H1 (cell line): ENCODE data around the gene MRS2. TPM values are rescaled to one million over a fixed set of nuclear protein-coding genes. Genes with fewer than 3 reads are reported as not detected.

Source experiments
- CTCF ChIA-PET: fragments of 300-600 bp; sonication (Branson Sonifier 250); formaldehyde crosslinking; loops from one replicate; lab custom pipeline; 2021; ENCODE audit not compliant: partially characterized antibody; lab: Charles Lee
- POLR2A ChIA-PET: fragments of 300-600 bp; sonication (Branson Sonifier 250); formaldehyde crosslinking; loops from one replicate; lab custom pipeline; 2021; ENCODE audit warnings: inconsistent platforms; ENCODE audit not compliant: partially characterized antibody; lab: Charles Lee
- DNase-seq, 2 experiments: peaks; one replicate each; pipeline versions ENCODE4 v3.0.0 to v3.0.0-alpha.2; 2010 to 2022; ENCODE audit warnings: low spot score in 2 of 2, low read depth in 1 of 2, mixed read lengths in 1 of 2
- FAIRE-seq: peaks from 2 replicates; lab custom pipeline; 2011; peaks lifted over from hg19 to GRCh38; lab: Jason Lieb, UNC
- H2AFZ ChIP-seq: 2 replicates; pipeline ENCODE4 v1.8.1; 2012; ENCODE audit warnings: low read length, inconsistent platforms
- H2AK5ac ChIP-seq: 2 replicates; pipeline ENCODE4 v1.6.1; 2013; ENCODE audit warnings: low read depth, low read length
- H2BK120ac ChIP-seq: replicated peaks from 2 replicates; pipeline ENCODE3; 2013; ENCODE audit warnings: low read depth, low read length, inconsistent platforms
- H2BK12ac ChIP-seq: 2 replicates; pipeline ENCODE4 v1.6.1; 2013; ENCODE audit warnings: low read depth, low read length
- H2BK15ac ChIP-seq: 2 replicates; pipeline ENCODE4 v1.6.1; 2013; ENCODE audit warnings: low read length
- H2BK20ac ChIP-seq: 2 replicates; pipeline ENCODE4 v1.6.1; 2013; ENCODE audit warnings: low read length
- H2BK5ac ChIP-seq: 2 replicates; pipeline ENCODE4 v1.6.1; 2013; ENCODE audit warnings: low read depth, low read length
- H3K14ac ChIP-seq: 2 replicates; pipeline ENCODE4 v1.6.1; 2013; ENCODE audit warnings: inconsistent platforms; ENCODE audit not compliant: insufficient read length
- H3K18ac ChIP-seq: 2 replicates; pipeline ENCODE4 v1.6.1; 2013; ENCODE audit warnings: low read length; ENCODE audit errors: extremely low read depth
- H3K23ac ChIP-seq: 2 replicates; pipeline ENCODE4 v1.6.1; 2013; ENCODE audit warnings: inconsistent platforms; ENCODE audit not compliant: insufficient read length
- H3K23me2 ChIP-seq: 2 replicates; pipeline ENCODE4 v1.6.1; 2013; ENCODE audit warnings: low read depth, low read length
- H3K27ac ChIP-seq: 2 replicates; pipeline ENCODE4 v1.6.1; 2011; ENCODE audit warnings: low read depth, low read length, inconsistent platforms
- H3K27me3 ChIP-seq, 4 experiments: replicated peaks in 1 of 4; 1 replicate in 1 of 4; 2 replicates in 3 of 4; pipeline versions ENCODE4 v1.6.1 to v1.8.1; 2011 to 2013; ENCODE audit warnings: low read length in 3 of 4, mild to moderate bottlenecking in 3 of 4, inconsistent platforms in 2 of 4, mixed read lengths in 2 of 4, moderate library complexity in 1 of 4; ENCODE audit not compliant: control insufficient read depth in 3 of 4, insufficient read depth in 3 of 4; ENCODE audit errors: extremely low read depth in 1 of 4
- H3K36me3 ChIP-seq, 4 experiments: 2 replicates each; pipeline versions ENCODE4 v1.6.1 to v1.8.1; 2011 to 2013; ENCODE audit warnings: mild to moderate bottlenecking in 4 of 4, low read length in 3 of 4, moderate library complexity in 2 of 4, control low read depth in 1 of 4, inconsistent platforms in 1 of 4; ENCODE audit not compliant: insufficient read depth in 4 of 4, control insufficient read depth in 2 of 4
- H3K4ac ChIP-seq: replicated peaks from 2 replicates; pipeline ENCODE3; 2013; ENCODE audit warnings: low read length, low read depth, mixed read lengths, inconsistent platforms; ENCODE audit not compliant: insufficient read length
- H3K4me1 ChIP-seq, 4 experiments: replicated peaks in 1 of 4; 1 replicate in 1 of 4; 2 replicates in 3 of 4; pipeline versions ENCODE4 v1.6.1 to v1.8.1; 2011 to 2013; ENCODE audit warnings: low read length in 3 of 4, inconsistent platforms in 2 of 4, mixed read lengths in 1 of 4; ENCODE audit not compliant: insufficient read depth in 4 of 4, control insufficient read depth in 3 of 4
- H3K4me2 ChIP-seq, 2 experiments: 2 replicates each; pipeline versions ENCODE4 v1.6.1 to v1.8.1; 2011 to 2013; ENCODE audit warnings: low read depth in 2 of 2, low read length in 2 of 2, control low read depth in 1 of 2, inconsistent platforms in 1 of 2, mild to moderate bottlenecking in 1 of 2; ENCODE audit not compliant: insufficient read depth in 1 of 2
- H3K4me3 ChIP-seq, 4 experiments: fragments of 200-600, 300-600 bp in 1 of 4; sonication (generic), shearing (Covaris generic), sonication (Bioruptor Twin) in 1 of 4; 2 replicates each; pipeline versions ENCODE4 v1.5.1 to v1.8.1; 2011 to 2016; ENCODE audit warnings: low read length in 4 of 4, low read depth in 3 of 4, control low read depth in 2 of 4, inconsistent platforms in 2 of 4, mild to moderate bottlenecking in 2 of 4, mixed read lengths in 1 of 4, moderate library complexity in 1 of 4; ENCODE audit not compliant: insufficient read depth in 2 of 4; ENCODE audit errors: extremely low read depth in 1 of 4
- H3K56ac ChIP-seq: replicated peaks from 2 replicates; pipeline ENCODE3; 2013; ENCODE audit warnings: low read depth, mild to moderate bottlenecking, mixed read lengths, low read length, inconsistent platforms; ENCODE audit not compliant: insufficient read length
- H3K79me1 ChIP-seq: 2 replicates; pipeline ENCODE4 v1.6.1; 2013; ENCODE audit warnings: low read depth, low read length, control low read depth
- H3K79me2 ChIP-seq, 2 experiments: 2 replicates each; pipeline versions ENCODE4 v1.6.1 to v1.8.1; 2012 to 2013; ENCODE audit warnings: low read length in 2 of 2, mild to moderate bottlenecking in 2 of 2, inconsistent platforms in 1 of 2; ENCODE audit not compliant: insufficient read depth in 2 of 2, control insufficient read depth in 1 of 2
- H3K9ac ChIP-seq, 4 experiments: replicated peaks in 1 of 4; 1 replicate in 1 of 4; 2 replicates in 3 of 4; pipeline versions ENCODE4 v1.6.1 to v1.8.1; 2011 to 2013; ENCODE audit warnings: low read depth in 3 of 4, low read length in 3 of 4, control low read depth in 2 of 4, mild to moderate bottlenecking in 2 of 4, moderate library complexity in 2 of 4, inconsistent platforms in 1 of 4; ENCODE audit errors: extremely low read depth in 1 of 4
- H3K9me3 ChIP-seq, 2 experiments: 2 replicates each; pipeline versions ENCODE4 v1.6.1 to v1.8.1; 2012 to 2013; ENCODE audit warnings: mild to moderate bottlenecking in 2 of 2, moderate library complexity in 2 of 2, control low read depth in 1 of 2, inconsistent platforms in 1 of 2, low read depth in 1 of 2, low read length in 1 of 2, mixed read lengths in 1 of 2; ENCODE audit not compliant: insufficient read depth in 2 of 2
- H4K20me1 ChIP-seq, 2 experiments: replicated peaks in 1 of 2; 2 replicates each; pipeline versions ENCODE3 to v1.8.1; 2011 to 2013; ENCODE audit warnings: inconsistent platforms in 2 of 2, low read length in 2 of 2, mild to moderate bottlenecking in 1 of 2; ENCODE audit not compliant: insufficient read depth in 2 of 2, control insufficient read depth in 1 of 2
- H4K5ac ChIP-seq: 2 replicates; pipeline ENCODE4 v1.6.1; 2013; ENCODE audit warnings: low read length, low read depth, mixed read lengths, inconsistent platforms; ENCODE audit not compliant: insufficient read length
- H4K8ac ChIP-seq: 2 replicates; pipeline ENCODE4 v1.8.0; 2013; ENCODE audit warnings: mild to moderate bottlenecking, moderate library complexity, low read length, inconsistent platforms; ENCODE audit not compliant: insufficient read depth; ENCODE audit errors: extremely low read depth
- H4K91ac ChIP-seq: replicated peaks from 2 replicates; pipeline ENCODE3; 2013; ENCODE audit warnings: low read length, mixed read lengths, inconsistent platforms; ENCODE audit not compliant: insufficient read length
- BACH1 ChIP-seq: IDR thresholded peaks from 2 replicates; pipeline ENCODE4 v1.6.1; 2012; ENCODE audit warnings: low read length, improper control_type of control experiment
- BCL11A ChIP-seq, 2 experiments: IDR thresholded peaks; one replicate each; pipeline ENCODE4 v1.6.1; 2011; ENCODE audit warnings: low read depth in 2 of 2, low read length in 2 of 2, mild to moderate bottlenecking in 2 of 2
- CBX5 ChIP-seq: fragments of 300-800, 300-1000 bp; sonication (generic); IDR thresholded peaks from 2 replicates; pipeline ENCODE4 v1.7.1; 2016; ENCODE audit warnings: antibody characterized with exemption, low read length, low read depth
- CHD1 ChIP-seq: IDR thresholded peaks from 2 replicates; pipeline ENCODE4 v1.6.1; 2012; ENCODE audit warnings: low read depth, low read length, improper control_type of control experiment
- EGR1 ChIP-seq: IDR thresholded peaks from 2 replicates; pipeline ENCODE4 v1.6.1; 2011; ENCODE audit warnings: low read depth, low read length, borderline replicate concordance
- FOSL1 ChIP-seq: IDR thresholded peaks from 2 replicates; pipeline ENCODE4 v1.6.1; 2011; ENCODE audit warnings: mild to moderate bottlenecking, low read depth, low read length, moderate library complexity; ENCODE audit not compliant: insufficient read depth
- HDAC2 ChIP-seq, 2 experiments: fragments of 300-600 bp in 1 of 2; sonication (generic) in 1 of 2; IDR thresholded peaks; 2 replicates each; pipeline ENCODE4 v1.6.1; 2011 to 2012; ENCODE audit warnings: low read depth in 2 of 2, low read length in 2 of 2, mild to moderate bottlenecking in 2 of 2, moderate library complexity in 2 of 2, borderline replicate concordance in 1 of 2, inconsistent platforms in 1 of 2
- HDAC6 ChIP-seq: IDR thresholded peaks from one replicate; pipeline ENCODE4 v1.7.1; 2012; ENCODE audit warnings: low read depth, mild to moderate bottlenecking, inconsistent platforms, low read length, moderate library complexity
- JUN ChIP-seq: IDR thresholded peaks from 2 replicates; pipeline ENCODE4 v1.6.1; 2011; ENCODE audit warnings: low read depth, mild to moderate bottlenecking, improper control_type of control experiment, low read length
- JUND ChIP-seq: IDR thresholded peaks from 2 replicates; pipeline ENCODE4 v1.6.1; 2011; ENCODE audit warnings: mild to moderate bottlenecking, improper control_type of control experiment, low read length
- SIRT6 ChIP-seq: IDR thresholded peaks from one replicate; pipeline ENCODE4 v1.7.1; 2012; ENCODE audit warnings: low read length, inconsistent platforms
- SIX5 ChIP-seq: IDR thresholded peaks from 2 replicates; pipeline ENCODE4 v1.6.1; 2011; ENCODE audit warnings: mild to moderate bottlenecking, low read depth, low read length
- SUZ12 ChIP-seq: fragments of 200-600 bp; sonication (generic); IDR thresholded peaks from 2 replicates; pipeline ENCODE4 v1.6.1; 2012; ENCODE audit warnings: mild to moderate bottlenecking, inconsistent platforms, low read length, moderate library complexity, mixed read lengths
- TBP ChIP-seq: IDR thresholded peaks from 2 replicates; pipeline ENCODE4 v1.6.1; 2011; ENCODE audit warnings: low read depth, low read length, improper control_type of control experiment
- WGBS, 2 experiments: shearing (Covaris generic) in 1 of 2; methylation state at CpG; one replicate each; pipeline versions ENCODE4 v1.1.6 to v1.1.7; 2013 to 2015; ENCODE audit warnings: low lambda C conversion rate in 2 of 2, mixed read lengths in 2 of 2, inconsistent platforms in 1 of 2, low coverage in 1 of 2, missing lambda C conversion rate in 1 of 2; ENCODE audit not compliant: insufficient replicate concordance in 2 of 2, insufficient coverage in 1 of 2, insufficient read length in 1 of 2; ENCODE audit errors: extremely low coverage in 1 of 2, missing lambda C conversion rate in 1 of 2; 5-methylcytosine and 5-hydroxymethylcytosine counted together
- polyA plus RNA-seq, 7 experiments: library from polyadenylated mRNA; depleted of rRNA in 3 of 7; stranded (reverse) in 5 of 7; unstranded in 2 of 7; fragments of >200 nt in 5 of 7; fragments of 200-250 nt in 2 of 7; gene quantifications; 1 replicate in 5 of 7; 2 replicates in 1 of 7; 4 replicates in 1 of 7; pipeline versions ENCODE4 v1.2.1 to v1.2.3, GENCODE V29; 2011 to 2013; ENCODE audit warnings: missing spikeins in 2 of 7, mixed read lengths in 2 of 7
- total RNA-seq: library from RNA; stranded (reverse); fragmentation: NEBNext Ultra II Directional; extraction: Animal tissue kit (Norgen Biotek cat#: 25700); gene quantifications from 2 replicates; pipeline ENCODE4 v1.2.1, GENCODE V29; 2021

MRS2 gene
- total and polyA plus RNA-seq, 2 of the 8 experiments (the other 6 are each of a cell fraction or from before 2014, with no cell fraction given) = 51.2 to 67.5 TPM

DNA sequence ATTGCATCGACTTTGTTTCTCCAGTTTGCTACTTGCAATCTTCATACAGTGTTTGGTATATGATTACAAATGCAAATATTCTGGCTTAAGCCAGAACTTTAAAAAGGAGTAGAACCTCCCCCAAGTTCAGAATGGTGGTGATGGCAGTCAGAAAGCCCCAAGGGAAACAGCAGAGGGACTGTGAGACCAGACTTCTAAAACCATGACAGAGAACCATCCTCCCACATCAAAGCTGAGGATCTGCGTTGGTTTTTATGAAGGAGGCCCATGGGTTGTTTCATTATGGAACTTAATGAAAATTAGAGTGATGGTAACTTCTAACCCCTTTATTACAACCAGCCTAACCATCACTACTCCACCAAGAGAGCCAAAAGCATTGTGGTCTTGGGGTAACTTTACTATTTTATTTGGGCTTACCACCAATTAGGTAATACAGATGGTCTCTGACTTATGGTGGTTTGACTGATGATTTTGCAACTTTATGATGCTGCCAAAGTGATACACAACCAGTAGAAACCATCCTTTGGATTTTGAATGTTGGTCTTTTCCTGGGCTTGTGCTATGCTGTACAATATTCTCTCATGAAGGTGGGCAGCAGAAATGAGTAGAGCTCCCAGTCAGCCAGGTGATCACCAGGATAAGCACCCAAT is 10.9 kb upstream of the MRS2 start:
- 88% methylated on average over 2 of the region's 2 CpGs; no CpG with 5 or more reads in 1 of the 2 experiments for WGBS, 2 experiments
- H3K9ac ChIP-seq = no peak overlapping the region
- no peak overlapping the region for H3K23ac ChIP-seq
- no peak overlapping the region for H4K91ac ChIP-seq
- H3K9me3 ChIP-seq = peaks cover 9 to 11% of the 10 kb centered on the region in 2 experiments
- H3K27me3 ChIP-seq = no peaks in the 10 kb centered on the region
- H3K4ac ChIP-seq = no peak overlapping the region
- ChIA-PET POLR2A (no interaction called here), CTCF (interaction anchor here (0.6 to 1.5 kb wide), 5 partner anchors 10 to 187 kb away, joined by 3 to 8 read pairs (median 3); no protein-coding TSS in a partner anchor)
- no peak overlapping the region for H3K18ac ChIP-seq
- no peak overlapping the region for H2BK15ac ChIP-seq
- H4K5ac ChIP-seq = no peak overlapping the region
- H3K4me2 ChIP-seq = no peak overlapping the region
- H3K79me2 ChIP-seq = no peaks in the 10 kb centered on the region
- H4K20me1 ChIP-seq = no peaks in the 10 kb centered on the region
- no peak overlapping the region for H2AK5ac ChIP-seq
- no peak for DNase-seq
- H3K4me1 ChIP-seq = no peaks in the 10 kb centered on the region
- no peak overlapping the region for H2BK12ac ChIP-seq
- H2BK20ac ChIP-seq = no peak overlapping the region
- H3K23me2 ChIP-seq = no peaks in the 10 kb centered on the region
- no peak overlapping the region for H3K4me3 ChIP-seq
- no peak overlapping the region for H2AFZ ChIP-seq
- peaks cover 0 to 2% (median 0%) of the 10 kb centered on the region in 4 experiments; a peak in 1 of 8 replicates for H3K36me3 ChIP-seq
- no peak for FAIRE-seq
- H3K79me1 ChIP-seq = no peaks in the 10 kb centered on the region
- H3K56ac ChIP-seq = no peak overlapping the region
- H3K14ac ChIP-seq = no peak overlapping the region
- H2BK5ac ChIP-seq = no peak overlapping the region
- H3K27ac ChIP-seq = no peak overlapping the region
- H2BK120ac ChIP-seq = no peak overlapping the region
- H4K8ac ChIP-seq = no peak overlapping the region
- TF ChIP-seq BACH1 = no peak
- no peak for TF ChIP-seq BCL11A (IDR thresholded peaks at IDR 0.05; ENCODE audit: low read depth in 2 of 2, low read length in 2 of 2)
- no peak for TF ChIP-seq CHD1
- no peak for TF ChIP-seq TBP
- no peak for TF ChIP-seq JUN
- no peak for TF ChIP-seq EGR1
- TF ChIP-seq HDAC6 = no peak
- no peak for TF ChIP-seq SUZ12
- no peak for TF ChIP-seq HDAC2 (IDR thresholded peaks at IDR 0.05; ENCODE audit: borderline replicate concordance in 1 of 2, low read depth in 2 of 2, low read length in 2 of 2)
- TF ChIP-seq SIX5 = no peak
- TF ChIP-seq FOSL1 = no peak
- TF ChIP-seq CBX5 = no peak
- no peak for TF ChIP-seq SIRT6
- no peak for TF ChIP-seq JUND
